ENCODE data around the gene R3HCC1L. TPM values are rescaled to one million over a fixed set of nuclear protein-coding genes. Genes with fewer than 3 reads are reported as not detected.

The R3HCC1L gene
- total RNA-seq, 1 experiment from 2014 or later: 10.7 TPM

- intact Hi-C loops (cut with micrococcal nuclease): no loop called here
- no TSS peak for BruUV-seq (replicated peaks)
- no peak overlapping the region for H3K4me3 Mint-ChIP-seq (ENCODE audit: unreplicated experiment)
- no peaks in the 10 kb centered on the region for H3K27me3 Mint-ChIP-seq (ENCODE audit: insufficient read depth, unreplicated experiment)
- ChIA-PET CTCF (interaction anchor here (1.3 to 2.9 kb wide), 2 partner anchors 24 to 39 kb away, joined by 3 to 10 read pairs; no protein-coding TSS in a partner anchor), POLR2A (interaction anchor here (1.1 to 1.6 kb wide), 2 partner anchors 11 to 22 kb away, joined by 4 read pairs; no protein-coding TSS in a partner anchor)
- no peaks in the 10 kb centered on the region for H3K36me3 Mint-ChIP-seq (ENCODE audit: insufficient read depth, unreplicated experiment)
- no peak for TF ChIP-seq CTCF (IDR thresholded peaks at IDR 0.05; ENCODE audit: unreplicated experiment)
- H3K4me1 Mint-ChIP-seq (ENCODE audit: insufficient read depth, unreplicated experiment): peaks cover 17% of the 10 kb centered on the region
- no peak overlapping the region for H3K27ac Mint-ChIP-seq (ENCODE audit: low read depth, unreplicated experiment)
- no peak for DNase-seq (ENCODE audit: unreplicated experiment)
- no peaks in the 10 kb centered on the region for H3K9me3 Mint-ChIP-seq (ENCODE audit: unreplicated experiment)
These were observed 135.8 kb downstream of the R3HCC1L start for GRCh38 chr10:98270073-98270740.

GRCh38 chr10:98270786-98271185, 136.3 kb downstream of the R3HCC1L start:
- Mint-ChIP-seq H3K36me3 (ENCODE audit: insufficient read depth, unreplicated experiment) (no peaks in the 10 kb centered on the region), H3K9me3 (ENCODE audit: unreplicated experiment) (peaks cover 4% of the 10 kb centered on the region), H3K4me3 (ENCODE audit: unreplicated experiment) (no peak overlapping the region), H3K27ac (ENCODE audit: low read depth, unreplicated experiment) (no peak overlapping the region), H3K4me1 (ENCODE audit: insufficient read depth, unreplicated experiment) (peaks cover 18% of the 10 kb centered on the region), H3K27me3 (ENCODE audit: insufficient read depth, unreplicated experiment) (peaks cover 5% of the 10 kb centered on the region)
- no TSS peak for BruUV-seq (replicated peaks)
- ChIA-PET CTCF (interaction anchor here (1.3 to 2.9 kb wide), 2 partner anchors 24 to 38 kb away, joined by 3 to 10 read pairs; no protein-coding TSS in a partner anchor), POLR2A (interaction anchor here (0.6 kb wide), 1 partner anchor 94 kb away, joined by 5 read pairs; no protein-coding TSS in a partner anchor)
- intact Hi-C loops (cut with micrococcal nuclease): no loop called here
- TF ChIP-seq CTCF (IDR thresholded peaks at IDR 0.05; ENCODE audit: unreplicated experiment): no peak
- no peak for DNase-seq (ENCODE audit: unreplicated experiment)

GRCh38 chr10:98272245-98272644, 137.8 kb downstream of the R3HCC1L start:
- CTCF ChIA-PET: interaction anchor here (2.6 to 2.9 kb wide), 2 partner anchors 10 to 37 kb away, joined by 10 to 18 read pairs; no protein-coding TSS in a partner anchor
- Mint-ChIP-seq H3K27ac (ENCODE audit: low read depth, unreplicated experiment) (no peak overlapping the region), H3K27me3 (ENCODE audit: insufficient read depth, unreplicated experiment) (peaks cover 12% of the 10 kb centered on the region), H3K9me3 (ENCODE audit: unreplicated experiment) (peaks cover 7% of the 10 kb centered on the region), H3K36me3 (ENCODE audit: insufficient read depth, unreplicated experiment) (no peaks in the 10 kb centered on the region), H3K4me1 (ENCODE audit: insufficient read depth, unreplicated experiment) (peaks cover 21% of the 10 kb centered on the region), H3K4me3 (ENCODE audit: unreplicated experiment) (no peak overlapping the region)
- BruUV-seq (replicated peaks): no TSS peak
- TF ChIP-seq CTCF (IDR thresholded peaks at IDR 0.05; ENCODE audit: unreplicated experiment): no peak
- intact Hi-C loops (cut with micrococcal nuclease): no loop called here
- POLR2A ChIA-PET: no interaction called here
- DNase-seq (ENCODE audit: unreplicated experiment): no peak

GRCh38 chr10:98272656-98273055, 138.2 kb downstream of the R3HCC1L start:
- ChIA-PET CTCF (interaction anchor here (2.6 kb wide), 1 partner anchor 10 kb away, joined by 18 read pairs; no protein-coding TSS in a partner anchor), POLR2A (no interaction called here)
- Mint-ChIP-seq H3K27ac (ENCODE audit: low read depth, unreplicated experiment) (no peak overlapping the region), H3K4me1 (ENCODE audit: insufficient read depth, unreplicated experiment) (peaks cover 21% of the 10 kb centered on the region), H3K36me3 (ENCODE audit: insufficient read depth, unreplicated experiment) (no peaks in the 10 kb centered on the region), H3K9me3 (ENCODE audit: unreplicated experiment) (peaks cover 7% of the 10 kb centered on the region), H3K27me3 (ENCODE audit: insufficient read depth, unreplicated experiment) (peaks cover 12% of the 10 kb centered on the region), H3K4me3 (ENCODE audit: unreplicated experiment) (no peak overlapping the region)
- intact Hi-C loops (cut with micrococcal nuclease): no loop called here
- BruUV-seq (replicated peaks): no TSS peak
- DNase-seq (ENCODE audit: unreplicated experiment): no peak
- no peak for TF ChIP-seq CTCF (IDR thresholded peaks at IDR 0.05; ENCODE audit: unreplicated experiment)

All from MCF 10A (cell line).